ENCODE results near the gene PAPPA2.

- TF ChIP-seq NFE2L2 (IDR thresholded peaks at IDR 0.05; ENCODE audit: low read depth, low read length) (no peak), CTCF (conservative IDR thresholded peaks at IDR 0.05; ENCODE audit: low read depth, low read length) (no peak), POLR2A (IDR thresholded peaks at IDR 0.05; ENCODE audit: low read depth, low read length) (no peak), BHLHE40 (IDR thresholded peaks at IDR 0.05; ENCODE audit: low read depth, low read length) (no peak), CEBPB (IDR thresholded peaks at IDR 0.05; ENCODE audit: low read depth, low read length) (no peak), RFX5 (IDR thresholded peaks at IDR 0.05; ENCODE audit: low read depth, low read length) (no peak), USF2 (IDR thresholded peaks at IDR 0.05; ENCODE audit: low read depth, low read length) (no peak), SMC3 (IDR thresholded peaks at IDR 0.05; ENCODE audit: low read depth, low read length) (no peak)
These were observed 113.7 kb downstream of the PAPPA2 start for GRCh38 chr1:176576670-176577069.
